Measurements from ENCODE around the gene PXN. TPM values are rescaled to one million over a fixed set of nuclear protein-coding genes. Genes with fewer than 3 reads are reported as not detected.

The PXN gene
- 4.4 and 22.3 TPM in 2 replicates for total RNA-seq (ENCODE audit: low replicate concordance)

GRCh38 chr12:120265473-120266179, at the start of gene PXN:
PXN (minus strand) TSS chr12:120265730; CDS start chr12:120265629, 101 bp downstream.

GRCh38 chr12:120301962-120302815, 36.7 kb upstream of the PXN start, which contains the start of gene SIRT4:
SIRT4 (plus strand) TSS chr12:120302321; CDS start chr12:120303562, 1,241 bp downstream.

GRCh38 chr12:120292661-120293531, 27.4 kb upstream of the PXN start, which contains the start of gene RNU4-1:
RNU4-1 (minus strand) TSS chr12:120293237.

GRCh38 chr12:120194534-120195395, 70.8 kb downstream of the PXN start, which contains the start of gene GCN1:
GCN1 (minus strand) TSS chr12:120194715; CDS start chr12:120194697, 18 bp downstream.

Other genes starting within 250 kb of the PXN start
- gene RAB35, start 149.0 kb downstream of the PXN start, total RNA-seq (ENCODE audit: low replicate concordance) = 27.7 and 69.4 TPM in 2 replicates
- 66.8 and 102 TPM in 2 replicates for gene GCN1, start 71.0 kb downstream of the PXN start, total RNA-seq (ENCODE audit: low replicate concordance)
- 3,616 and 4,331 TPM in 2 replicates for gene RPLP0, start 64.6 kb downstream of the PXN start, total RNA-seq (ENCODE audit: low replicate concordance)
- under 0.01 and 251 TPM in 2 replicates for gene RNU4-2, start 26.2 kb upstream of the PXN start, total RNA-seq (ENCODE audit: low replicate concordance)
- gene RNU4-1, start 27.5 kb upstream of the PXN start, total RNA-seq (ENCODE audit: low replicate concordance) = under 0.01 and 55.9 TPM in 2 replicates
- gene SIRT4, start 36.6 kb upstream of the PXN start, total RNA-seq (ENCODE audit: low replicate concordance) = 1.5 and 2.9 TPM in 2 replicates
- not detected in 2 replicates for gene PLA2G1B, start 62.0 kb upstream of the PXN start, total RNA-seq (ENCODE audit: low replicate concordance)
- gene MSI1, start 103.4 kb upstream of the PXN start, total RNA-seq (ENCODE audit: low replicate concordance) = not detected in 2 replicates
- gene COX6A1, start 172.4 kb upstream of the PXN start, total RNA-seq (ENCODE audit: low replicate concordance) = 546 and 838 TPM in 2 replicates
- gene TRIAP1, start 180.7 kb upstream of the PXN start, total RNA-seq (ENCODE audit: low replicate concordance) = 14.6 and 24.8 TPM in 2 replicates
- gene GATC, start 180.7 kb upstream of the PXN start, total RNA-seq (ENCODE audit: low replicate concordance) = 10.5 and 15.0 TPM in 2 replicates
- gene SRSF9, start 204.0 kb upstream of the PXN start, total RNA-seq (ENCODE audit: low replicate concordance) = 216 and 271 TPM in 2 replicates
- gene DYNLL1, start 230.4 kb upstream of the PXN start, total RNA-seq (ENCODE audit: low replicate concordance) = 304 and 347 TPM in 2 replicates